HepG2 (cell line): Measurements from ENCODE around the gene BAZ1A. TPM values are rescaled to one million over a fixed set of nuclear protein-coding genes. Genes with fewer than 3 reads are reported as not detected.

Experiments
- CAMTA2 ChIP-seq: sonication (generic); formaldehyde crosslinking; IDR thresholded peaks from 2 replicates; pipeline ENCODE4 v1.4.0; 2020; ENCODE audit warnings: mild to moderate bottlenecking, missing genetic modification reagents, borderline replicate concordance
- CHD2 ChIP-seq: IDR thresholded peaks from 2 replicates; pipeline ENCODE4 v1.6.1; 2011; ENCODE audit warnings: low read depth, low read length, improper control_type of control experiment
- FIP1L1 ChIP-seq: fragments of 200-400 bp; formaldehyde crosslinking; IDR thresholded peaks from 2 replicates; pipeline ENCODE4 v1.6.1; 2018; ENCODE audit warnings: low read depth, mild to moderate bottlenecking, low read length, moderate library complexity, borderline replicate concordance; ENCODE audit not compliant: insufficient read depth
- GTF2F1 ChIP-seq: fragments of 150-350 bp; IDR thresholded peaks from 2 replicates; pipeline ENCODE4 v1.6.1; 2014; ENCODE audit warnings: low read length
- NFAT5 ChIP-seq: sonication (generic); formaldehyde crosslinking; IDR thresholded peaks from 2 replicates; pipeline ENCODE4 v1.4.0; 2020; ENCODE audit warnings: missing genetic modification reagents
- NR0B2 ChIP-seq: sonication (generic); formaldehyde crosslinking; IDR thresholded peaks from 2 replicates; pipeline ENCODE4 v1.4.0; 2020; ENCODE audit warnings: mild to moderate bottlenecking, missing genetic modification reagents
- ZBED4 ChIP-seq: sonication (generic); formaldehyde crosslinking; IDR thresholded peaks from 2 replicates; pipeline ENCODE4 v1.4.0; 2020; ENCODE audit warnings: missing genetic modification reagents, borderline replicate concordance
- ZBTB43 ChIP-seq: sonication (generic); formaldehyde crosslinking; conservative IDR thresholded peaks from 2 replicates; pipeline ENCODE4 v1.4.0; 2020; ENCODE audit warnings: missing genetic modification reagents
- ZFP37 ChIP-seq: sonication (generic); formaldehyde crosslinking; IDR thresholded peaks from 2 replicates; pipeline ENCODE4 v1.4.0; 2020; ENCODE audit warnings: missing genetic modification reagents, borderline replicate concordance
- ZKSCAN5 ChIP-seq: sonication (generic); formaldehyde crosslinking; IDR thresholded peaks from 2 replicates; pipeline ENCODE4 v1.5.1; 2020; ENCODE audit warnings: mild to moderate bottlenecking, missing genetic modification reagents
- ZNF574 ChIP-seq: sonication (generic); formaldehyde crosslinking; IDR thresholded peaks from 2 replicates; pipeline ENCODE4 v1.4.0; 2020; ENCODE audit warnings: missing genetic modification reagents
- ZNF800 ChIP-seq: sonication (generic); formaldehyde crosslinking; IDR thresholded peaks from 2 replicates; pipeline ENCODE4 v1.4.0; 2020; ENCODE audit warnings: missing genetic modification reagents
- ZSCAN9 ChIP-seq: IDR thresholded peaks from 2 replicates; pipeline ENCODE4 v1.6.1; 2016; ENCODE audit warnings: borderline replicate concordance
- polyA plus RNA-seq, 8 experiments: library from polyadenylated mRNA; depleted of rRNA in 3 of 8; stranded (reverse) in 7 of 8; unstranded in 1 of 8; fragments of >200 nt; fragmentation: Illumina TruSeq in 4 of 8; extraction: Trizol in 4 of 8; gene quantifications; 2 replicates each; pipeline versions ENCODE4 v1.2.1 to v1.2.3, GENCODE V29; 2011 to 2016; ENCODE audit warnings: low read depth in 4 of 8, missing spikeins in 1 of 8, mixed read lengths in 1 of 8; ENCODE audit not compliant: insufficient read depth in 1 of 8
- total RNA-seq, 5 experiments: library from RNA; depleted of rRNA; stranded (reverse); fragments of >200 nt; fragmentation: Illumina TruSeq; extraction: Trizol; gene quantifications; 2 replicates each; pipeline ENCODE4 v1.2.3, GENCODE V29; 2016; ENCODE audit warnings: low read depth in 1 of 5

Gene BAZ1A
- total and polyA plus RNA-seq, 2 of the 13 experiments (the other 11 are each of a cell fraction or from before 2014, with no cell fraction given), result 20.9 to 56.8 TPM

- TF ChIP-seq NFAT5 (no peak), ZKSCAN5 (no peak), GTF2F1 (no peak; the same call in 1 of the 2 replicates), ZBED4 (CRISPR knock-in tag) (no peak), CHD2 (no peak), NR0B2 (CRISPR knock-in tag) (no peak), ZNF800 (CRISPR knock-in tag) (no peak), ZNF574 (CRISPR knock-in tag) (no peak), ZSCAN9 (CRISPR knock-in tag) (peak; percentile 68; the same call in 1 of the 2 replicates), ZBTB43 (CRISPR knock-in tag) (peak; percentile 51), ZFP37 (CRISPR knock-in tag) (no peak), FIP1L1 (no peak), CAMTA2 (CRISPR knock-in tag) (no peak)
These were observed 37.3 kb downstream of the BAZ1A start (continued) for GRCh38 chr14:34837801-34838322.
